Measurements from ENCODE around the gene OAT. TPM values are rescaled to one million over a fixed set of nuclear protein-coding genes. Genes with fewer than 3 reads are reported as not detected.
A peak's percentile ranks its signal among the peaks of the same experiment; 100 is the strongest.
"Not testable (repeated sequence)": the region's sequence is repeated elsewhere in the genome, so short reads cannot be mapped to it uniquely, and the experiment has no call there.

Gene OAT
- total RNA-seq, 1 experiment from 2014 or later = 141 TPM

GRCh38 chr10:124447751-124448466 is 29.2 kb upstream of the OAT start:
- DNase-seq (ENCODE audit: low spot score) = no peak

GRCh38 chr10:124446830-124447750 is 28.4 kb upstream of the OAT start:
- no peak for DNase-seq (ENCODE audit: low spot score)

- not testable (repeated sequence) for DNase-seq (ENCODE audit: low spot score)
These were observed 23.0 kb upstream of the OAT start for GRCh38 chr10:124441694-124442093.

- peak; percentile 50 for DNase-seq (ENCODE audit: low spot score)
These were observed 17.5 kb upstream of the OAT start for GRCh38 chr10:124436191-124436638.

- not testable (repeated sequence) for DNase-seq (ENCODE audit: low spot score)
These were observed 17.0 kb upstream of the OAT start for GRCh38 chr10:124435683-124436082.

GRCh38 chr10:124433461-124433860 is 14.7 kb upstream of the OAT start:
- DNase-seq (ENCODE audit: low spot score) = no peak

GRCh38 chr10:124430077-124430476 is 11.4 kb upstream of the OAT start:
- DNase-seq (ENCODE audit: low spot score) = no peak

GRCh38 chr10:124429576-124429975 is 10.9 kb upstream of the OAT start:
- no peak for DNase-seq (ENCODE audit: low spot score)

GRCh38 chr10:124428207-124428777 is 9.6 kb upstream of the OAT start:
- DNase-seq (ENCODE audit: low spot score) = no peak

- DNase-seq (ENCODE audit: low spot score) = no peak
These were observed 6.7 kb upstream of the OAT start for GRCh38 chr10:124425227-124425962.

- DNase-seq (ENCODE audit: low spot score) = no peak
These were observed 5.1 kb upstream of the OAT start for GRCh38 chr10:124423813-124424212.

- no peak for DNase-seq (ENCODE audit: low spot score)
These were observed 4.0 kb upstream of the OAT start for GRCh38 chr10:124422742-124423141.

- DNase-seq (ENCODE audit: low spot score) = no peak
These were observed 1.5 kb upstream of the OAT start for GRCh38 chr10:124420254-124420653.

GRCh38 chr10:124419635-124420034 is 912 bp upstream of the OAT start:
- no peak for DNase-seq (ENCODE audit: low spot score)

- no peak for DNase-seq (ENCODE audit: low spot score)
These were observed 613 bp downstream of the OAT start for GRCh38 chr10:124417895-124418725.

GRCh38 chr10:124416733-124417132 is 2.0 kb downstream of the OAT start:
- no peak for DNase-seq (ENCODE audit: low spot score)

GRCh38 chr10:124415210-124415609 is 3.5 kb downstream of the OAT start:
- no peak for DNase-seq (ENCODE audit: low spot score)

GRCh38 chr10:124414076-124414475 is 4.6 kb downstream of the OAT start:
- no peak for DNase-seq (ENCODE audit: low spot score)

GRCh38 chr10:124409696-124410095 is 9.0 kb downstream of the OAT start:
- DNase-seq (ENCODE audit: low spot score) = no peak

- DNase-seq (ENCODE audit: low spot score) = no peak
These were observed 10.4 kb downstream of the OAT start for GRCh38 chr10:124408357-124408756.

- DNase-seq (ENCODE audit: low spot score) = no peak
These were observed 11.3 kb downstream of the OAT start for GRCh38 chr10:124407456-124407855.
